Panc1 (cell line): Measurements from ENCODE around the gene ATP5F1E.

Source experiments
- POLR2AphosphoS5 ChIP-seq: IDR thresholded peaks from 2 replicates; pipeline ENCODE4 v1.6.1; 2012; ENCODE audit warnings: mild to moderate bottlenecking, low read depth, low read length, moderate library complexity
- TF ChIP-seq, protein P1 (sequence below): fragments of 450-650 bp; IDR thresholded peaks from 2 replicates; pipeline ENCODE4 v1.5.1; 2017; ENCODE audit warnings: mild to moderate bottlenecking

DNA sequence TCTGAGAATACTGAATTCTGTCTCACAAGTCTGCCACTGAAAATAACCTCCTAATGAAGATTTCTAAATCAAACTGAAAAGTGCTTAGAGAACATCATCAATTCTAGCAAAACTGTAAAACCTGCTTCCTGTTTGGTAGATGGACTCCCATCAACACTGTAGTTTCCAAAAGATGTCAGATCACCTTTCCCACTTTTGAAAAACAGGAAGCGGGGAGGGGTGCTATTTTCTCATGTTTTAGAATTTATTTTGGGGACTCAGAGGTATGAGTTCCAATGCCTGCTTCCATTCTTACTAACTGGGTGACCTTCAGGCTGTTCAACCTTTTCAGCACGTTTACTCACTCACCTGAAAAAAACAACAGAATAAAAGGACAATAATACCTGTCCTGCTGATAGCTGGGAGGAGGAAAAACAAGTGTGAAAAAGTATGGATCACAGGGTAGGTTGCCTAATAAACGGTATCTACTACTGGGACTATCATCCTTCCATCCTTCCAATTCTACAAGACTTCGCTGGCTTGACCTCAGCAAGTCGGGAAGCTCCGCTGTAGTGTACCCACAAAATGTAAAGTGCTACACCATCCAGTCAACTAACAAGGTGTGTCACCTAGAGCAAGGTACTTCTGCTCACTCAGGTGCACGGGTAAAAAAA, 1.1 kb downstream of the ATP5F1E start:
- TF ChIP-seq, protein P1, sequence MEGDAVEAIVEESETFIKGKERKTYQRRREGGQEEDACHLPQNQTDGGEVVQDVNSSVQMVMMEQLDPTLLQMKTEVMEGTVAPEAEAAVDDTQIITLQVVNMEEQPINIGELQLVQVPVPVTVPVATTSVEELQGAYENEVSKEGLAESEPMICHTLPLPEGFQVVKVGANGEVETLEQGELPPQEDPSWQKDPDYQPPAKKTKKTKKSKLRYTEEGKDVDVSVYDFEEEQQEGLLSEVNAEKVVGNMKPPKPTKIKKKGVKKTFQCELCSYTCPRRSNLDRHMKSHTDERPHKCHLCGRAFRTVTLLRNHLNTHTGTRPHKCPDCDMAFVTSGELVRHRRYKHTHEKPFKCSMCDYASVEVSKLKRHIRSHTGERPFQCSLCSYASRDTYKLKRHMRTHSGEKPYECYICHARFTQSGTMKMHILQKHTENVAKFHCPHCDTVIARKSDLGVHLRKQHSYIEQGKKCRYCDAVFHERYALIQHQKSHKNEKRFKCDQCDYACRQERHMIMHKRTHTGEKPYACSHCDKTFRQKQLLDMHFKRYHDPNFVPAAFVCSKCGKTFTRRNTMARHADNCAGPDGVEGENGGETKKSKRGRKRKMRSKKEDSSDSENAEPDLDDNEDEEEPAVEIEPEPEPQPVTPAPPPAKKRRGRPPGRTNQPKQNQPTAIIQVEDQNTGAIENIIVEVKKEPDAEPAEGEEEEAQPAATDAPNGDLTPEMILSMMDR: no peak
- no peak for TF ChIP-seq POLR2AphosphoS5
